Liver (tissue), 9 donors: ENCODE data around the gene IZUMO1. TPM values are rescaled to one million over a fixed set of nuclear protein-coding genes. Genes with fewer than 3 reads are reported as not detected.

Experiments
- DNase-seq: peaks from one replicate; pipeline ENCODE4 v3.0.0-alpha.2; 2017; ENCODE audit warnings: low spot score
- H3K27ac ChIP-seq, 2 donors: one replicate each; pipeline ENCODE4 v1.7.0; 2013; ENCODE audit warnings: inconsistent platforms in 2 of 2, low read length in 2 of 2, control low read depth in 1 of 2, low read depth in 1 of 2, mild to moderate bottlenecking in 1 of 2
- H3K27me3 ChIP-seq, 4 donors: one replicate each; pipeline versions ENCODE4 v1.6.1 to v1.7.0; 2013; ENCODE audit warnings: low read length in 3 of 4, inconsistent platforms in 1 of 4, mild to moderate bottlenecking in 1 of 4, moderate library complexity in 1 of 4; ENCODE audit not compliant: control insufficient read depth in 4 of 4, insufficient read depth in 4 of 4
- H3K36me3 ChIP-seq, 4 donors: one replicate each; pipeline versions ENCODE4 v1.6.1 to v1.7.0; 2013; ENCODE audit warnings: low read length in 3 of 4, mild to moderate bottlenecking in 3 of 4, low read depth in 1 of 4, moderate library complexity in 1 of 4; ENCODE audit not compliant: control insufficient read depth in 4 of 4, insufficient read depth in 3 of 4
- H3K4me1 ChIP-seq, 4 donors: one replicate each; pipeline versions ENCODE4 v1.6.1 to v1.7.0; 2013; ENCODE audit warnings: low read length in 3 of 4, mild to moderate bottlenecking in 3 of 4, moderate library complexity in 1 of 4; ENCODE audit not compliant: control insufficient read depth in 4 of 4, insufficient read depth in 4 of 4
- H3K4me3 ChIP-seq, 3 donors: one replicate each; pipeline versions ENCODE4 v1.6.1 to v1.7.0; 2013; ENCODE audit warnings: low read length in 3 of 3, control low read depth in 1 of 3, low read depth in 1 of 3, mild to moderate bottlenecking in 1 of 3
- H3K9ac ChIP-seq, 2 donors: one replicate each; pipeline ENCODE4 v1.7.0; 2013; ENCODE audit warnings: low read length in 2 of 2, mild to moderate bottlenecking in 2 of 2, moderate library complexity in 2 of 2, control low read depth in 1 of 2, low read depth in 1 of 2
- H3K9me3 ChIP-seq, 4 donors: one replicate each; pipeline versions ENCODE4 v1.6.1 to v1.7.0; 2013; ENCODE audit warnings: low read length in 3 of 4; ENCODE audit not compliant: control insufficient read depth in 4 of 4
- FOXA1 ChIP-seq: IDR thresholded peaks from 2 replicates; pipeline ENCODE4 v1.6.1; 2016; ENCODE audit warnings: antibody characterized with exemption
- FOXA2 ChIP-seq: IDR thresholded peaks from 2 replicates; pipeline ENCODE4 v1.6.1; 2016; ENCODE audit warnings: antibody characterized with exemption
- HNF4A ChIP-seq, 2 donors: conservative IDR thresholded peaks; 2 replicates each; pipeline ENCODE4 v1.6.1; 2016; ENCODE audit warnings: antibody characterized with exemption in 2 of 2, mild to moderate bottlenecking in 2 of 2
- HNF4G ChIP-seq: IDR thresholded peaks from 2 replicates; pipeline ENCODE4 v1.6.1; 2016; ENCODE audit warnings: antibody characterized with exemption
- JUND ChIP-seq, 2 donors: IDR thresholded peaks; 2 replicates each; pipeline ENCODE4 v1.6.1; 2016; ENCODE audit warnings: antibody characterized with exemption in 2 of 2
- NR2F2 ChIP-seq: IDR thresholded peaks from 2 replicates; pipeline ENCODE4 v1.6.1; 2016; ENCODE audit warnings: antibody characterized with exemption
- SP1 ChIP-seq: IDR thresholded peaks from 2 replicates; pipeline ENCODE4 v1.6.1; 2018; ENCODE audit warnings: antibody characterized with exemption, mild to moderate bottlenecking
- TAF1 ChIP-seq: conservative IDR thresholded peaks from 2 replicates; pipeline ENCODE4 v1.6.1; 2016; ENCODE audit warnings: antibody characterized with exemption, mild to moderate bottlenecking
- YY1 ChIP-seq: IDR thresholded peaks from 2 replicates; pipeline ENCODE4 v1.6.1; 2016; ENCODE audit warnings: antibody characterized with exemption, mild to moderate bottlenecking
- WGBS: extraction: QIAGEN DNeasy Blood & Tissue Kit; methylation state at CpG from one replicate; pipeline ENCODE4 v1.1.7; 2013; 5-methylcytosine and 5-hydroxymethylcytosine counted together
- polyA plus RNA-seq, 2 donors: library from polyadenylated mRNA; stranded (reverse) in 1 of 2; unstranded in 1 of 2; fragments of 200-250 nt in 1 of 2; fragments of >200 nt in 1 of 2; fragmentation: Nextera tagmentation in 1 of 2; extraction: Ambion mirVana in 1 of 2; gene quantifications; one replicate each; pipeline versions ENCODE4 v1.2.1 to v1.2.3, GENCODE V29; 2013 to 2015
- total RNA-seq, 2 donors: library from RNA; depleted of rRNA; stranded (reverse); fragments of >200 nt; gene quantifications; one replicate each; pipeline ENCODE4 v1.2.3, GENCODE V29; 2014
- TF ChIP-seq, protein P1 (sequence below): fragments of 150-350 bp; IDR thresholded peaks from 2 replicates; pipeline ENCODE4 v1.5.1; 2017; ENCODE audit warnings: improper control_type of control experiment, low read depth, low read length; ENCODE audit not compliant: missing input control
- TF ChIP-seq, protein P2 (sequence below): IDR thresholded peaks from 2 replicates; pipeline ENCODE4 v1.6.1; 2016; ENCODE audit warnings: antibody characterized with exemption
- TF ChIP-seq, protein P3 (sequence below): IDR thresholded peaks from 2 replicates; pipeline ENCODE4 v1.6.1; 2016; ENCODE audit warnings: antibody characterized with exemption
- TF ChIP-seq, protein P4 (sequence below): IDR thresholded peaks from 2 replicates; pipeline ENCODE4 v1.6.1; 2016; ENCODE audit warnings: antibody characterized with exemption, mild to moderate bottlenecking
- donor health status: healthy.
- donor health status: healthy.
- donor health status: healthy.
- donor health status: healthy.
- donor health status: healthy.

Gene IZUMO1
- total and polyA plus RNA-seq, 4 donors, result 0.33 to 0.47 TPM; not detected in 2

DNA sequence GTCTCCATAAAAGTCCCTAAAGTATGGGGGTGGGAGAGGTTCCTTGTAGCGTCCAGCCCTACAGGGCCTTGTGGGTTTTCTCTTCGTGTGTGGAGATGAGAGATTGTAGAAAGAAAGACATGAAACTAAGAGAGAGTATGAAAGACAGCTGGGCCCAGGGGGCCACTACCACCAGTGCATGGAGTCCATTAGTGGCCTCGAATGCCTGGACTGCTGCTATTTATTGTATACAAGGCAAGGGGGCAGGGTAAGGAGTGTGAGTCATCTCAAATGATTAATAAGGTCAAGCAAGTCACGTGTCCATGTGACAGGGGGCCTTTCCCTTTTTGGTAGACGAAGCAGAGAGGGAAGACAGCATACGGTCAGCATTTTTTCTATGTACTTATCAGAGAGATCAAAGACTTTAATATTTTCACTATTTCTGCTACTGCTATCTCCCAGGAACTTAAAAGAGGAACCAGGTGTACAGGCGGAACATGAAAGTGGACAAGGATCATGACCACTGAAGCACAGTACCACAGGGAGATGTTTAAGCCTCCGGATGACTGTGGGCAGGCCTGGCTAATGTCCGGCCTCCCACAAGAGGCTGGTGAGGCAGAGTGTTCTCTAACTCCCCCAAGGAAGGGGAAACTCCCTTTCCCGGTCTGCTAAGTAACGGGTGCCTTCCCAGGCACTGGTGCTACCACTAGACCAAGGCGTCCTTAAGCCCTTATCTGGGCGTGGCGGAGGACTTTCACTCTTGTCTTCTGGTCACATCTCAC lies 34.1 kb upstream of the IZUMO1 start:
- DNase-seq, result no peak
- Histone ChIP-seq H3K27me3 (no peaks in the 10 kb centered on the region), H3K27ac (peak overlapping the region; percentile 3 to 72), H3K4me3 (no peak overlapping the region), H3K9me3 (no peaks in the 10 kb centered on the region), H3K4me1 (peaks cover 0 to 14% (median 4%) of the 10 kb centered on the region in 4 donors), H3K9ac (no peak overlapping the region), H3K36me3 (no peaks in the 10 kb centered on the region)
- no peak for TF ChIP-seq HNF4A (conservative IDR thresholded peaks at IDR 0.05)
- TF ChIP-seq JUND (IDR thresholded peaks at IDR 0.05), result peak; percentile 51 to 61
- TF ChIP-seq SP1, result no peak
- TF ChIP-seq, protein P1, sequence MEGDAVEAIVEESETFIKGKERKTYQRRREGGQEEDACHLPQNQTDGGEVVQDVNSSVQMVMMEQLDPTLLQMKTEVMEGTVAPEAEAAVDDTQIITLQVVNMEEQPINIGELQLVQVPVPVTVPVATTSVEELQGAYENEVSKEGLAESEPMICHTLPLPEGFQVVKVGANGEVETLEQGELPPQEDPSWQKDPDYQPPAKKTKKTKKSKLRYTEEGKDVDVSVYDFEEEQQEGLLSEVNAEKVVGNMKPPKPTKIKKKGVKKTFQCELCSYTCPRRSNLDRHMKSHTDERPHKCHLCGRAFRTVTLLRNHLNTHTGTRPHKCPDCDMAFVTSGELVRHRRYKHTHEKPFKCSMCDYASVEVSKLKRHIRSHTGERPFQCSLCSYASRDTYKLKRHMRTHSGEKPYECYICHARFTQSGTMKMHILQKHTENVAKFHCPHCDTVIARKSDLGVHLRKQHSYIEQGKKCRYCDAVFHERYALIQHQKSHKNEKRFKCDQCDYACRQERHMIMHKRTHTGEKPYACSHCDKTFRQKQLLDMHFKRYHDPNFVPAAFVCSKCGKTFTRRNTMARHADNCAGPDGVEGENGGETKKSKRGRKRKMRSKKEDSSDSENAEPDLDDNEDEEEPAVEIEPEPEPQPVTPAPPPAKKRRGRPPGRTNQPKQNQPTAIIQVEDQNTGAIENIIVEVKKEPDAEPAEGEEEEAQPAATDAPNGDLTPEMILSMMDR, result no peak
- TF ChIP-seq NR2F2, result no peak
- TF ChIP-seq, protein P2, sequence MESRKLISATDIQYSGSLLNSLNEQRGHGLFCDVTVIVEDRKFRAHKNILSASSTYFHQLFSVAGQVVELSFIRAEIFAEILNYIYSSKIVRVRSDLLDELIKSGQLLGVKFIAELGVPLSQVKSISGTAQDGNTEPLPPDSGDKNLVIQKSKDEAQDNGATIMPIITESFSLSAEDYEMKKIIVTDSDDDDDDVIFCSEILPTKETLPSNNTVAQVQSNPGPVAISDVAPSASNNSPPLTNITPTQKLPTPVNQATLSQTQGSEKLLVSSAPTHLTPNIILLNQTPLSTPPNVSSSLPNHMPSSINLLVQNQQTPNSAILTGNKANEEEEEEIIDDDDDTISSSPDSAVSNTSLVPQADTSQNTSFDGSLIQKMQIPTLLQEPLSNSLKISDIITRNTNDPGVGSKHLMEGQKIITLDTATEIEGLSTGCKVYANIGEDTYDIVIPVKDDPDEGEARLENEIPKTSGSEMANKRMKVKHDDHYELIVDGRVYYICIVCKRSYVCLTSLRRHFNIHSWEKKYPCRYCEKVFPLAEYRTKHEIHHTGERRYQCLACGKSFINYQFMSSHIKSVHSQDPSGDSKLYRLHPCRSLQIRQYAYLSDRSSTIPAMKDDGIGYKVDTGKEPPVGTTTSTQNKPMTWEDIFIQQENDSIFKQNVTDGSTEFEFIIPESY, result no peak
- 65% methylated on average over 14 of the region's 14 CpGs for WGBS

DNA sequence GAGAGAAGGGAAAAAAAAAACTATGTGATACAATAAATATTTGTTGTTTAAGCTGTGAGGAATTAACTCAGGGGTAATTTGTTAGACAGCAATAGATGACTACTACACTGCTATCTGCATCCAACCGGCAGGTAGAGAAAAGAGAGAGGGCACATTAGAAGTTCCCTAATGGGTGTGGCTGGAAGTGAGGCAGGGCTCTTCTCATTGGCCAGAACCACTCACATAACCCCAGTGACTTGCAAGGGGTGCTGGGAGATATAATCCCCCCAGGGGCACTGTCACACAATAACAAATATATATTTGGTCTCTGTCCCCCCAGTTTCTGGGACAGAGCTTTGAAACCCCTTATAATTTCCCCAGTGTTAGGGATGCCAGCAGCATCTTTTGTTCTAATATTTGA lies 32.9 kb upstream of the IZUMO1 start:
- no peak for DNase-seq
- WGBS, result 78% methylated on average over 1 of the region's 1 CpG
- peaks cover 0 to 14% (median 4%) of the 10 kb centered on the region in 4 donors for H3K4me1 ChIP-seq
- no peak overlapping the region for H3K4me3 ChIP-seq
- H3K9me3 ChIP-seq, result no peaks in the 10 kb centered on the region
- no peak overlapping the region for H3K27ac ChIP-seq
- TF ChIP-seq YY1 (no peak), HNF4G (no peak), FOXA2 (no peak), FOXA1 (no peak), TAF1 (no peak)
- TF ChIP-seq, protein P3, sequence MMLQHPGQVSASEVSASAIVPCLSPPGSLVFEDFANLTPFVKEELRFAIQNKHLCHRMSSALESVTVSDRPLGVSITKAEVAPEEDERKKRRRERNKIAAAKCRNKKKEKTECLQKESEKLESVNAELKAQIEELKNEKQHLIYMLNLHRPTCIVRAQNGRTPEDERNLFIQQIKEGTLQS, result no peak
- TF ChIP-seq, protein P1, result no peak
- TF ChIP-seq, protein P2, result no peak
- TF ChIP-seq, protein P4, sequence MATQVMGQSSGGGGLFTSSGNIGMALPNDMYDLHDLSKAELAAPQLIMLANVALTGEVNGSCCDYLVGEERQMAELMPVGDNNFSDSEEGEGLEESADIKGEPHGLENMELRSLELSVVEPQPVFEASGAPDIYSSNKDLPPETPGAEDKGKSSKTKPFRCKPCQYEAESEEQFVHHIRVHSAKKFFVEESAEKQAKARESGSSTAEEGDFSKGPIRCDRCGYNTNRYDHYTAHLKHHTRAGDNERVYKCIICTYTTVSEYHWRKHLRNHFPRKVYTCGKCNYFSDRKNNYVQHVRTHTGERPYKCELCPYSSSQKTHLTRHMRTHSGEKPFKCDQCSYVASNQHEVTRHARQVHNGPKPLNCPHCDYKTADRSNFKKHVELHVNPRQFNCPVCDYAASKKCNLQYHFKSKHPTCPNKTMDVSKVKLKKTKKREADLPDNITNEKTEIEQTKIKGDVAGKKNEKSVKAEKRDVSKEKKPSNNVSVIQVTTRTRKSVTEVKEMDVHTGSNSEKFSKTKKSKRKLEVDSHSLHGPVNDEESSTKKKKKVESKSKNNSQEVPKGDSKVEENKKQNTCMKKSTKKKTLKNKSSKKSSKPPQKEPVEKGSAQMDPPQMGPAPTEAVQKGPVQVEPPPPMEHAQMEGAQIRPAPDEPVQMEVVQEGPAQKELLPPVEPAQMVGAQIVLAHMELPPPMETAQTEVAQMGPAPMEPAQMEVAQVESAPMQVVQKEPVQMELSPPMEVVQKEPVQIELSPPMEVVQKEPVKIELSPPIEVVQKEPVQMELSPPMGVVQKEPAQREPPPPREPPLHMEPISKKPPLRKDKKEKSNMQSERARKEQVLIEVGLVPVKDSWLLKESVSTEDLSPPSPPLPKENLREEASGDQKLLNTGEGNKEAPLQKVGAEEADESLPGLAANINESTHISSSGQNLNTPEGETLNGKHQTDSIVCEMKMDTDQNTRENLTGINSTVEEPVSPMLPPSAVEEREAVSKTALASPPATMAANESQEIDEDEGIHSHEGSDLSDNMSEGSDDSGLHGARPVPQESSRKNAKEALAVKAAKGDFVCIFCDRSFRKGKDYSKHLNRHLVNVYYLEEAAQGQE, result no peak
- H3K36me3 ChIP-seq, result no peaks in the 10 kb centered on the region
- no peak overlapping the region for H3K9ac ChIP-seq
- H3K27me3 ChIP-seq, result no peaks in the 10 kb centered on the region
